ENCODE data around the gene PLEKHB2. TPM values are rescaled to one million over a fixed set of nuclear protein-coding genes. Genes with fewer than 3 reads are reported as not detected.

PLEKHB2 gene
- total RNA-seq, 4 donors from 2014 or later, result 48.6 to 116 (median 59.0) TPM

DNA sequence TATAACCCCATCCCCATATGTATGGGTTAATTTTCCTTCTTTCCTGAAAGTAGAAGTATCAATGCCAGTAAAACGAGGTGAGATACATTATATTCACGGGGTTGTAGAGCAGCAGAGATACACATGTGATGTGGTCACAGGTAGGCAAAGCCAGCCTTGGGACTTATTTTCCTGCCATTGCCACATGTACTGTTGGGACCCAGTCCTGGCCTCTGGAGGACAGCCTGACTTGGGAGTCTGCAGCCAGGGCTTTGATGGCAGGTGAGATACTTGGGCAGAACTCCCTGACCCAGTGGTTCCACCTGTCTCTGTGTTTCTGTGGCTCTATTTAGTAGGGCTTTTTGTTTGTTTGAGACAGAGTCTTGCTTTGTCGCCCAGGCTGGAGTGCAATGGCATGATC is 18.1 kb downstream of the PLEKHB2 start:
- TF ChIP-seq, protein P1, sequence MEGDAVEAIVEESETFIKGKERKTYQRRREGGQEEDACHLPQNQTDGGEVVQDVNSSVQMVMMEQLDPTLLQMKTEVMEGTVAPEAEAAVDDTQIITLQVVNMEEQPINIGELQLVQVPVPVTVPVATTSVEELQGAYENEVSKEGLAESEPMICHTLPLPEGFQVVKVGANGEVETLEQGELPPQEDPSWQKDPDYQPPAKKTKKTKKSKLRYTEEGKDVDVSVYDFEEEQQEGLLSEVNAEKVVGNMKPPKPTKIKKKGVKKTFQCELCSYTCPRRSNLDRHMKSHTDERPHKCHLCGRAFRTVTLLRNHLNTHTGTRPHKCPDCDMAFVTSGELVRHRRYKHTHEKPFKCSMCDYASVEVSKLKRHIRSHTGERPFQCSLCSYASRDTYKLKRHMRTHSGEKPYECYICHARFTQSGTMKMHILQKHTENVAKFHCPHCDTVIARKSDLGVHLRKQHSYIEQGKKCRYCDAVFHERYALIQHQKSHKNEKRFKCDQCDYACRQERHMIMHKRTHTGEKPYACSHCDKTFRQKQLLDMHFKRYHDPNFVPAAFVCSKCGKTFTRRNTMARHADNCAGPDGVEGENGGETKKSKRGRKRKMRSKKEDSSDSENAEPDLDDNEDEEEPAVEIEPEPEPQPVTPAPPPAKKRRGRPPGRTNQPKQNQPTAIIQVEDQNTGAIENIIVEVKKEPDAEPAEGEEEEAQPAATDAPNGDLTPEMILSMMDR (IDR thresholded peaks at IDR 0.05; ENCODE audit: low read depth), result no peak

DNA sequence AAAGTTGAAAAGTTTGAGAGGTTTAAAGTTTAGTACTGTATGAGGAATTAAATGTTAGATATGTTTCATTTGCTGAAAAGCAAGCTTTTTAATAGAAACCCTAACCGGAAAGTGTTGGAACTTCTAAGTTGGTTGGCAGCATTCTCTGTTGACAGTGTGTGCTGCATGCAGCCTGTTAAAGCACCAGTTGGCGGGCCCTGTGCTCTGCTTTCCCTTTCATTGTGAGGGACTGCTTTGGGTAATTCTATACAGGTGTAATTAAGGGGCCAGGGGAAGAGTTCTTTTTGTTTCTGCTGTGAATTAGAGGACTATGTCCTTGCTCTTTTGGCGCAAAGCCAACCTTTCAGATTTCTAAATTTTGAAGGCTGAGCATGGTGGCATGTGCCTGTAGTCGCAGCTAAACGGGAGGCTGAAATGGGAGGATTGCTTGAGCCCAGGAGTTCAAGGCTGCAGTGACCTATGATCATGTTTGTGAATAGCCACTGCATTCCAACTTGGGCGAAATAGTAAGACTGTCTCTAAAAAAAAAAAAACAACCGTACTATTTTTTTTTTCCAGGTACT is 20.1 kb downstream of the PLEKHB2 start:
- TF ChIP-seq, protein P1 (IDR thresholded peaks at IDR 0.05; ENCODE audit: low read depth), result no peak

DNA sequence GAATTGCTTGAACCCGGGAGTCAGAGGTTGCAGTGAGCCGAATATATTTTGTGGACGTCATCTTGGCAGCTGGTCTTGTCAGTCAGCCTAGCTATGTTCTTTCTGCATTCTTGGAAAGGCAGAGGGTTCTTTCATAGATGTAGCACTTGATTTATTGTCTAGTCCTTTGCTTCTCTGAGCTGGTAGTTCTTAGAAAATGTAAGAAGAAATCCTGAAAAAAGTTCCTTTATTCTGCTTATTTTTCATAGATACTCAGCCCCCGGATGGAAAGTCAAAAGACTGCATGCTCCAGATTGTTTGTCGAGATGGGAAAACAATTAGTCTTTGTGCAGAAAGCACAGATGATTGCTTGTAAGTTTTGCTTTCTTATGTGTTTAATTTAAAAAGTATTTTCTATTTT is 21.3 kb downstream of the PLEKHB2 start:
- TF ChIP-seq, protein P1 (IDR thresholded peaks at IDR 0.05; ENCODE audit: low read depth), result no peak

DNA sequence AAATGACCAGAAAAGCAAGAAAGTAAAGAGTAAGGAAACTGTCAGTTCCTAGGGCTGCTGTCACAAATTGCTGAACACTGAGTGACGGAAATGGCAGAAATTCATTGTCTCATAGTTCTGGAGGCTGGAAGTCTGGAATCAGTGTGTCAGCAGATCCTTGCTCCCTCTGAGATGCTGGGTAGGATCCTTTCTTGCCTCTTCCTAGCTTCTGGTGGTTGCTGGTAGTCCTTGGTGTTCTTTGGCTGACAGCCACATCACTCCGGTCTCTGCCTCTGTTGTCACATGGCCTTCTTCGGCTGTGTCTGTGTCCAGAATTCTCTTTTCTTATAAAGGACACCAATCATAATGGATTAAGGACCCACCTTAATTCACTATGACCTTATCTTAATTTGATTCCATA is 21.9 kb downstream of the PLEKHB2 start:
- TF ChIP-seq, protein P1 (IDR thresholded peaks at IDR 0.05; ENCODE audit: low read depth), result no peak

DNA sequence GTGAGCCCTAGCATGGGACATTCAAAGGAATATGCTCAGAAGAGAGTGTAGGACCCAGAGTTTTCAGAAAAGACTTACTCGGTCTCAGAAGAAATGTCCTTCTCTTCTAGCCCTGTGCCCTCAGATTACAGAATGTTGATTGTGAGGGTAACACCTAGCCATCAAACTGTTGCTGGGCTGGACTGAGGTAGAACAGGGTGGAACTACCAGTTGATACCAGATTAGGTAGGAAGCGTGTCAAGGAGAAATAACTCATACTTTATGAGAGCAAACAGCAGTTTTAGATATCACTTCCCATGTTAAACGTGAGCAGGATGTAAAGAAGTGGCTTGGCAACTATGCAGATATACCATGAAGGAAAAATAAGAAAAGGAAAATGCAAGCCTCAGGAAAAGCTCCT is 22.8 kb downstream of the PLEKHB2 start:
- TF ChIP-seq, protein P1 (IDR thresholded peaks at IDR 0.05; ENCODE audit: low read depth), result no peak

DNA sequence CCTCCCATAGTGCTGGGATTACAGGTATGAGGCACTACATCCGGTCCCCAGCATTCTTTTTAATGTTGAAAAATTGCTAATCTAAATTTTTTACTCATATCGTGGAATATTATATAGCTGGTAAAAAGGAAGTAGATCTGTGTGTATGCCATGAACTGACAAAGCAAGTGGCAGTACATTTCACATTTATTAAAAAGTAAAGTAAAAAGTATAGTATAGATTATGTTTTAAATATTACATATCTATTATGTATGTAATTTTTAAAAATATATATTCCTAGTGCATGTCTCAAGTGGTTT is 25.1 kb downstream of the PLEKHB2 start:
- TF ChIP-seq, protein P1 (IDR thresholded peaks at IDR 0.05; ENCODE audit: low read depth), result no peak

DNA sequence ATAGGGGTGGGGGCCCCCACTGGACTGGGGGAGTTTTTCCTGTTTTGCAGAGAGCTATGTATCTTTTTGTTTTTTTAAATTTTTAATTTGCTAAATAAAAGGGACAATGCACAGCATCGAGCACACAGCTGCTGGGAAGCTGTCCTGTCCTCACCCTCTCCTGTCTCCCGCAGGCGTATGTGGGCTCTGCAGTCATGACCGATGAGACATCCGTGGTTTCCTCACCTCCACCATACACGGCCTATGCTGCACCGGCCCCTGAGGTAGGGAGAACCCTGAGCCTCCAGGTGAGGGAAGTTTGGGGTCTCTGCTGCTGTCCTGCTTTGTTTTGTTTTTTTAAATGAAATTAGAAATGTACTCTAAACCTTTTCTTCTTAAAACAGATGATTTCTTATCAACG is 27.6 kb downstream of the PLEKHB2 start:
- TF ChIP-seq, protein P1 (IDR thresholded peaks at IDR 0.05; ENCODE audit: low read depth), result no peak
